Endodermal cell (in vitro differentiated cells): ENCODE measurements around the gene TPP1. TPM values are rescaled to one million over a fixed set of nuclear protein-coding genes. Genes with fewer than 3 reads are reported as not detected.

Experiments used
- DNase-seq: peaks from one replicate; pipeline ENCODE4 v3.0.0-alpha.2; 2017
- H3K27ac ChIP-seq: 2 replicates; pipeline ENCODE4 v1.5.1; 2013; ENCODE audit warnings: mild to moderate bottlenecking, low read depth, low read length, moderate library complexity
- H3K27me3 ChIP-seq: 2 replicates; pipeline ENCODE4 v1.6.1; 2013; ENCODE audit warnings: mild to moderate bottlenecking, low read length, moderate library complexity; ENCODE audit not compliant: insufficient read depth, control insufficient read depth, poor library complexity, severe bottlenecking
- H3K36me3 ChIP-seq: 2 replicates; pipeline ENCODE4 v1.7.0; 2013; ENCODE audit warnings: mild to moderate bottlenecking, low read length, moderate library complexity; ENCODE audit not compliant: control insufficient read depth, insufficient read depth
- H3K4me1 ChIP-seq: one replicate; pipeline ENCODE4 v1.7.0; 2013; ENCODE audit warnings: low read length; ENCODE audit not compliant: control insufficient read depth, insufficient read depth
- H3K4me3 ChIP-seq: 2 replicates; pipeline ENCODE4 v1.5.1; 2013; ENCODE audit warnings: mild to moderate bottlenecking, low read length, moderate library complexity
- H3K9ac ChIP-seq: 2 replicates; pipeline ENCODE4 v1.6.1; 2013; ENCODE audit warnings: mild to moderate bottlenecking, low read length, moderate library complexity; ENCODE audit not compliant: poor library complexity, severe bottlenecking; ENCODE audit errors: extremely low read depth
- H3K9me3 ChIP-seq: 2 replicates; pipeline ENCODE4 v1.6.1; 2013; ENCODE audit warnings: mild to moderate bottlenecking, low read length, moderate library complexity; ENCODE audit not compliant: control insufficient read depth
- H3K27ac Mint-ChIP-seq: 2 replicates; pipeline ENCODE4 v1.8.0; 2020; ENCODE audit warnings: mixed read lengths
- H3K27me3 Mint-ChIP-seq: 2 replicates; pipeline ENCODE4 v1.8.0; 2021; ENCODE audit warnings: mild to moderate bottlenecking, mixed read lengths; ENCODE audit not compliant: insufficient read depth
- H3K36me3 Mint-ChIP-seq: 2 replicates; pipeline ENCODE4 v1.8.0; 2020; ENCODE audit warnings: low read depth, mixed read lengths
- H3K4me1 Mint-ChIP-seq: 2 replicates; pipeline ENCODE4 v1.8.0; 2020; ENCODE audit warnings: mixed read lengths
- H3K4me3 Mint-ChIP-seq: 2 replicates; pipeline ENCODE4 v1.8.0; 2020; ENCODE audit warnings: mild to moderate bottlenecking, moderate library complexity, mixed read lengths
- H3K9me3 Mint-ChIP-seq: 2 replicates; pipeline ENCODE4 v1.8.0; 2020; ENCODE audit warnings: mild to moderate bottlenecking, mixed read lengths
- WGBS, 2 experiments: methylation state at CpG; one replicate each; pipeline versions ENCODE4 v1.1.5 to v1.1.7; 2013; ENCODE audit warnings: missing lambda C conversion rate in 2 of 2, mixed read lengths in 1 of 2; ENCODE audit not compliant: insufficient coverage in 1 of 2, insufficient read length in 1 of 2; 5-methylcytosine and 5-hydroxymethylcytosine counted together
- total RNA-seq, 2 donors: library from RNA; stranded (reverse); fragmentation: NEBNext Ultra II Directional in 1 of 2; extraction: Animal tissue kit (Norgen Biotek cat#: 25700) in 1 of 2; gene quantifications; 2 replicates in 1 of 2; 3 replicates in 1 of 2; pipeline ENCODE4 v1.2.1, GENCODE V29; 2021
- TF ChIP-seq, protein P1 (sequence below): fragments of 200-600 bp; sonication (generic); conservative IDR thresholded peaks from 2 replicates; pipeline ENCODE4 v1.5.0; 2021; ENCODE audit warnings: antibody characterized with exemption, mild to moderate bottlenecking

Gene TPP1
- total RNA-seq, 2 donors from 2014 or later = 68.3 to 71.0 TPM

DNA sequence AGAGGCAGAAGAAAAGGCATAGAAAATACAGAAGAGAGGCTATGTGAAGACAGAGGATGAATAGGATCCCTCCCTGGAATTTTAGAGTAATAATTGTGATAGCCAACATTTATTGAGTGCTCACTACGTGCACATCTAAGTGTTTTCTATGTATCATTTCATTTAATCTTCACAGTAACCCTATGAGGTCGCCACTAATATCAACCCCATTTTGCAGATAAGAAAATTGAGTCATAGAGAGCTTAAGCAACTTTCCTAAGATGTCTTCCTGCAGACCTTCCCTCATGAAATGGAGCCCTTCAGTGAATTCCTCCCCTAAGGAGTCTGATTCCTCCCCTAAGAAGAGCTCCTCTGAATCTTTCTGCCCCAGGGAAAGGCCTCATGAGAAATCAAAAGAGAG lies 53.9 kb downstream of the TPP1 start:
- Mint-ChIP-seq H3K27me3 (no peaks in the 10 kb centered on the region), H3K4me3 (no peak overlapping the region), H3K4me1 (peaks cover 7% of the 10 kb centered on the region), H3K27ac (no peak overlapping the region), H3K36me3 (no peaks in the 10 kb centered on the region), H3K9me3 (no peaks in the 10 kb centered on the region)
- Histone ChIP-seq H3K9me3 (no peaks in the 10 kb centered on the region), H3K27me3 (no peaks in the 10 kb centered on the region), H3K27ac (no peak overlapping the region), H3K4me1 (no peaks in the 10 kb centered on the region), H3K9ac (no peak overlapping the region), H3K4me3 (no peak overlapping the region), H3K36me3 (no peaks in the 10 kb centered on the region)
- DNase-seq = no peak
- TF ChIP-seq, protein P1, sequence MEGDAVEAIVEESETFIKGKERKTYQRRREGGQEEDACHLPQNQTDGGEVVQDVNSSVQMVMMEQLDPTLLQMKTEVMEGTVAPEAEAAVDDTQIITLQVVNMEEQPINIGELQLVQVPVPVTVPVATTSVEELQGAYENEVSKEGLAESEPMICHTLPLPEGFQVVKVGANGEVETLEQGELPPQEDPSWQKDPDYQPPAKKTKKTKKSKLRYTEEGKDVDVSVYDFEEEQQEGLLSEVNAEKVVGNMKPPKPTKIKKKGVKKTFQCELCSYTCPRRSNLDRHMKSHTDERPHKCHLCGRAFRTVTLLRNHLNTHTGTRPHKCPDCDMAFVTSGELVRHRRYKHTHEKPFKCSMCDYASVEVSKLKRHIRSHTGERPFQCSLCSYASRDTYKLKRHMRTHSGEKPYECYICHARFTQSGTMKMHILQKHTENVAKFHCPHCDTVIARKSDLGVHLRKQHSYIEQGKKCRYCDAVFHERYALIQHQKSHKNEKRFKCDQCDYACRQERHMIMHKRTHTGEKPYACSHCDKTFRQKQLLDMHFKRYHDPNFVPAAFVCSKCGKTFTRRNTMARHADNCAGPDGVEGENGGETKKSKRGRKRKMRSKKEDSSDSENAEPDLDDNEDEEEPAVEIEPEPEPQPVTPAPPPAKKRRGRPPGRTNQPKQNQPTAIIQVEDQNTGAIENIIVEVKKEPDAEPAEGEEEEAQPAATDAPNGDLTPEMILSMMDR = no peak
- WGBS, 2 experiments = 66% methylated on average over 2 of the region's 2 CpGs; no CpG with 5 or more reads in 1 of the 2 experiments

DNA sequence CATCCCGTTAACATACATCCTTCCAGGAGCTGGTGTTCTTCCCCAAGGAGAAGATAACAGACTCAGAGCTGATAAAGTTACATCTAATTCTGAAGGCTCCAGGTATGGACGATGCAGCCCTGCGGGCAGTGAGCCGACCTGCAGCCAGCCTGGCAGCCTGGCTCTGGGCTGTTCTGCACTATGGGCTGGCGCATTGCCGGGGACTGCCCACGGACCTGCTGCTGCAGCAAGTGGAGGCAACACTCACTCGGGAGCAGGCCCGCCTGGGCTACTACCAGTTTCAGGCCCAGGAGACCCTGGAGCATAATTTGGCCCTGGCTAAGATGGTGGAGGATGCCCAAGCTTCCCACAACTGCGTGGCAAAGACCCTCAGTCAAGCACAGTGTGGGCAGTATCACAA lies 55.6 kb downstream of the TPP1 start:
- 92 to 97% methylated on average over 9 to 10 of the region's 10 CpGs for WGBS, 2 experiments
- H3K27me3 Mint-ChIP-seq = no peaks in the 10 kb centered on the region
- no peak overlapping the region for H3K4me3 Mint-ChIP-seq
- Histone ChIP-seq H3K27ac (no peak overlapping the region), H3K4me1 (no peaks in the 10 kb centered on the region), H3K9ac (no peak overlapping the region), H3K36me3 (no peaks in the 10 kb centered on the region), H3K4me3 (no peak overlapping the region), H3K27me3 (no peaks in the 10 kb centered on the region), H3K9me3 (no peaks in the 10 kb centered on the region)
- peaks cover 5% of the 10 kb centered on the region for H3K4me1 Mint-ChIP-seq
- H3K36me3 Mint-ChIP-seq = no peaks in the 10 kb centered on the region
- TF ChIP-seq, protein P1 = no peak
- H3K9me3 Mint-ChIP-seq = no peaks in the 10 kb centered on the region
- peak; percentile 35 for DNase-seq
- H3K27ac Mint-ChIP-seq = no peak overlapping the region

DNA sequence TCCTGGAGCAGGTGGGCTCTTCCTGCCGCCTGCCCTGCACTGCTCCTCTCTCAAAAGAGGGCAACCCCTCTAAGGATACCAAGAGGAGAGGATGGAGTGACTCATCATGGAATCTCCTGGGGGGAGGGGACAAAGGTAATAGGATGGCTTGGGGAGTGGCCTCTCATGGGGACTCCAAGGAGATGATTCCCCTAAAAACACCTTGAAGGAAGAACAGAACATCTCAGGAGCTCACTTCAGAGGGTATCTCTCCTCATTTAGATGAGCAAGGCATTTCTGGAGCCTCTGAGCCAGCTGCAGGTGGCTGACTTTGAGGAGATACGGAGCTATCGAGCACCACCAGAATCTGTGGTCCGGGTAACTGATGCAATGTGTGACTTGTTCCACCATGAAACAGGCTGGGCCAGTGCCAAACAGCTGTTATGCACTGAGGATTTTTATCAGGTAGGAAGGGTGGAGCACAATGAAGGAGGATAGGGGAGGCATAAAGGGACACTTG lies 56.1 kb downstream of the TPP1 start:
- TF ChIP-seq, protein P1 = no peak
- no peaks in the 10 kb centered on the region for H3K9me3 Mint-ChIP-seq
- peak; percentile 54 for DNase-seq
- Histone ChIP-seq H3K4me3 (no peak overlapping the region), H3K9me3 (no peaks in the 10 kb centered on the region), H3K36me3 (no peaks in the 10 kb centered on the region), H3K9ac (no peak overlapping the region), H3K27ac (no peak overlapping the region), H3K4me1 (no peaks in the 10 kb centered on the region), H3K27me3 (no peaks in the 10 kb centered on the region)
- H3K27ac Mint-ChIP-seq = no peak overlapping the region
- no peak overlapping the region for H3K4me3 Mint-ChIP-seq
- WGBS, 2 experiments = 93 to 100% methylated on average over 3 to 4 of the region's 4 CpGs
- no peaks in the 10 kb centered on the region for H3K36me3 Mint-ChIP-seq
- H3K4me1 Mint-ChIP-seq = peaks cover under 1% of the 10 kb centered on the region
- H3K27me3 Mint-ChIP-seq = no peaks in the 10 kb centered on the region

Other genes starting within 250 kb of the TPP1 start
- gene SMPD1, start 228.9 kb downstream of the TPP1 start, total RNA-seq = 10 to 100 TPM in 1 of 2 donors, 1 to 10 TPM in 1; 9.4 to 28.7 TPM
- 10 to 100 TPM; 51.5 to 51.6 TPM for gene APBB1, start 200.3 kb downstream of the TPP1 start, total RNA-seq
- gene HPX, start 178.4 kb downstream of the TPP1 start, total RNA-seq = 1 to 10 TPM; 3.9 to 6.0 TPM
- gene TRIM3, start 145.5 kb downstream of the TPP1 start, total RNA-seq = 10 to 100 TPM; 13.0 to 18.0 TPM
- gene ARFIP2, start 138.1 kb downstream of the TPP1 start, total RNA-seq = 10 to 100 TPM; 56.5 to 56.8 TPM
- 10 to 100 TPM; 29.6 to 30.5 TPM for gene TIMM10B, start 137.9 kb downstream of the TPP1 start, total RNA-seq
- gene DNHD1, start 122.1 kb downstream of the TPP1 start, total RNA-seq = 10 to 100 TPM; 11.0 to 12.2 TPM
- 10 to 100 TPM; 11.0 to 12.8 TPM for gene RRP8, start 15.8 kb downstream of the TPP1 start, total RNA-seq
- 100 to 1,000 TPM; 125 to 136 TPM for gene ILK, start 15.6 kb downstream of the TPP1 start, total RNA-seq
- 100 to 1,000 TPM; 168 to 202 TPM for gene TAF10, start 7.2 kb downstream of the TPP1 start, total RNA-seq
- gene DCHS1, start 36.4 kb upstream of the TPP1 start, total RNA-seq = 10 to 100 TPM; 13.7 to 14.3 TPM
- 10 to 100 TPM; 57.6 to 72.6 TPM for gene MRPL17, start 63.9 kb upstream of the TPP1 start, total RNA-seq
- gene OR2AG2, start 152.6 kb upstream of the TPP1 start, total RNA-seq = under 1 TPM; 0.20 to 0.68 TPM
- gene OR2AG1, start 163.6 kb upstream of the TPP1 start, total RNA-seq = not detected
- under 1 TPM; 0.09 to 0.51 TPM for gene OR6A2, start 180.3 kb upstream of the TPP1 start, total RNA-seq
- gene OR10A5, start 226.3 kb upstream of the TPP1 start, total RNA-seq = not detected
- gene OR10A2, start 243.6 kb upstream of the TPP1 start, total RNA-seq = not detected